Endodermal cell (in vitro differentiated cells): ENCODE measurements around the gene PLXNB2. TPM values are rescaled to one million over a fixed set of nuclear protein-coding genes. Genes with fewer than 3 reads are reported as not detected.

ENCODE experiments used
- DNase-seq: peaks from one replicate; pipeline ENCODE4 v3.0.0-alpha.2; 2017
- H3K27ac ChIP-seq: 2 replicates; pipeline ENCODE4 v1.5.1; 2013; ENCODE audit warnings: mild to moderate bottlenecking, low read depth, low read length, moderate library complexity
- H3K27me3 ChIP-seq: 2 replicates; pipeline ENCODE4 v1.6.1; 2013; ENCODE audit warnings: mild to moderate bottlenecking, low read length, moderate library complexity; ENCODE audit not compliant: insufficient read depth, control insufficient read depth, poor library complexity, severe bottlenecking
- H3K36me3 ChIP-seq: 2 replicates; pipeline ENCODE4 v1.7.0; 2013; ENCODE audit warnings: mild to moderate bottlenecking, low read length, moderate library complexity; ENCODE audit not compliant: control insufficient read depth, insufficient read depth
- H3K4me1 ChIP-seq: one replicate; pipeline ENCODE4 v1.7.0; 2013; ENCODE audit warnings: low read length; ENCODE audit not compliant: control insufficient read depth, insufficient read depth
- H3K4me3 ChIP-seq: 2 replicates; pipeline ENCODE4 v1.5.1; 2013; ENCODE audit warnings: mild to moderate bottlenecking, low read length, moderate library complexity
- H3K9ac ChIP-seq: 2 replicates; pipeline ENCODE4 v1.6.1; 2013; ENCODE audit warnings: mild to moderate bottlenecking, low read length, moderate library complexity; ENCODE audit not compliant: poor library complexity, severe bottlenecking; ENCODE audit errors: extremely low read depth
- H3K9me3 ChIP-seq: 2 replicates; pipeline ENCODE4 v1.6.1; 2013; ENCODE audit warnings: mild to moderate bottlenecking, low read length, moderate library complexity; ENCODE audit not compliant: control insufficient read depth
- H3K27ac Mint-ChIP-seq: 2 replicates; pipeline ENCODE4 v1.8.0; 2020; ENCODE audit warnings: mixed read lengths
- H3K27me3 Mint-ChIP-seq: 2 replicates; pipeline ENCODE4 v1.8.0; 2021; ENCODE audit warnings: mild to moderate bottlenecking, mixed read lengths; ENCODE audit not compliant: insufficient read depth
- H3K36me3 Mint-ChIP-seq: 2 replicates; pipeline ENCODE4 v1.8.0; 2020; ENCODE audit warnings: low read depth, mixed read lengths
- H3K4me1 Mint-ChIP-seq: 2 replicates; pipeline ENCODE4 v1.8.0; 2020; ENCODE audit warnings: mixed read lengths
- H3K4me3 Mint-ChIP-seq: 2 replicates; pipeline ENCODE4 v1.8.0; 2020; ENCODE audit warnings: mild to moderate bottlenecking, moderate library complexity, mixed read lengths
- H3K9me3 Mint-ChIP-seq: 2 replicates; pipeline ENCODE4 v1.8.0; 2020; ENCODE audit warnings: mild to moderate bottlenecking, mixed read lengths
- WGBS, 2 experiments: methylation state at CpG; one replicate each; pipeline versions ENCODE4 v1.1.5 to v1.1.7; 2013; ENCODE audit warnings: missing lambda C conversion rate in 2 of 2, mixed read lengths in 1 of 2; ENCODE audit not compliant: insufficient coverage in 1 of 2, insufficient read length in 1 of 2; 5-methylcytosine and 5-hydroxymethylcytosine counted together
- total RNA-seq, 2 donors: library from RNA; stranded (reverse); fragmentation: NEBNext Ultra II Directional in 1 of 2; extraction: Animal tissue kit (Norgen Biotek cat#: 25700) in 1 of 2; gene quantifications; 2 replicates in 1 of 2; 3 replicates in 1 of 2; pipeline ENCODE4 v1.2.1, GENCODE V29; 2021
- TF ChIP-seq, protein P1 (sequence below): fragments of 200-600 bp; sonication (generic); conservative IDR thresholded peaks from 2 replicates; pipeline ENCODE4 v1.5.0; 2021; ENCODE audit warnings: antibody characterized with exemption, mild to moderate bottlenecking

The PLXNB2 gene
- total RNA-seq, 2 donors from 2014 or later, result 94.7 to 97.7 TPM

DNA sequence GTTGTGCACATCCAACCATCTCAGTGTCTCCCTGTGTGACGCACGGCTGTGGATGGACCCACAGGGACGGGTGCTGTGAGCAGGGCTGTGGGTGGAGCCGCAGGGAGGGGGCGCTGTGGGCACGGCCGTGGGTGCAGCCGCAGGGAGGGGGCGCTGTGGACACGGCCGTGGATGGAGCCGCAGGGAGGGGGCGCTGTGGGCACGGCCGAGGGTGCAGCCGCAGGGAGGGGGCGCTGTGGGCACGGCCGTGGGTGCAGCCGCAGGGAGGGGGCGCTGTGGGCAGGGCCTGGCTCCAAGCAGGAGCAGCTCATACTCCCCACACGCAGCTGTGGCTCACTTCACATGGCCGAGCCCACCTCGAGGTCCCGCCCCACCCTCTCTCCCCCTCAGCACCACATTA, 31.3 kb downstream of the PLXNB2 start:
- no peaks in the 10 kb centered on the region for H3K4me1 Mint-ChIP-seq
- peaks cover 5% of the 10 kb centered on the region for H3K27me3 ChIP-seq
- H3K27ac ChIP-seq, result no peak overlapping the region
- H3K9me3 ChIP-seq, result peaks cover 4% of the 10 kb centered on the region
- peak; percentile 86 for DNase-seq
- H3K36me3 ChIP-seq, result peaks cover 15% of the 10 kb centered on the region
- H3K9ac ChIP-seq, result no peak overlapping the region
- peaks cover 2% of the 10 kb centered on the region for H3K4me1 ChIP-seq
- TF ChIP-seq, protein P1, sequence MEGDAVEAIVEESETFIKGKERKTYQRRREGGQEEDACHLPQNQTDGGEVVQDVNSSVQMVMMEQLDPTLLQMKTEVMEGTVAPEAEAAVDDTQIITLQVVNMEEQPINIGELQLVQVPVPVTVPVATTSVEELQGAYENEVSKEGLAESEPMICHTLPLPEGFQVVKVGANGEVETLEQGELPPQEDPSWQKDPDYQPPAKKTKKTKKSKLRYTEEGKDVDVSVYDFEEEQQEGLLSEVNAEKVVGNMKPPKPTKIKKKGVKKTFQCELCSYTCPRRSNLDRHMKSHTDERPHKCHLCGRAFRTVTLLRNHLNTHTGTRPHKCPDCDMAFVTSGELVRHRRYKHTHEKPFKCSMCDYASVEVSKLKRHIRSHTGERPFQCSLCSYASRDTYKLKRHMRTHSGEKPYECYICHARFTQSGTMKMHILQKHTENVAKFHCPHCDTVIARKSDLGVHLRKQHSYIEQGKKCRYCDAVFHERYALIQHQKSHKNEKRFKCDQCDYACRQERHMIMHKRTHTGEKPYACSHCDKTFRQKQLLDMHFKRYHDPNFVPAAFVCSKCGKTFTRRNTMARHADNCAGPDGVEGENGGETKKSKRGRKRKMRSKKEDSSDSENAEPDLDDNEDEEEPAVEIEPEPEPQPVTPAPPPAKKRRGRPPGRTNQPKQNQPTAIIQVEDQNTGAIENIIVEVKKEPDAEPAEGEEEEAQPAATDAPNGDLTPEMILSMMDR, result peak; percentile 70
- WGBS, 2 experiments, result 83 to 88% methylated on average over 19 to 24 of the region's 25 CpGs
- no peak overlapping the region for H3K4me3 ChIP-seq
- H3K9me3 Mint-ChIP-seq, result peaks cover 7% of the 10 kb centered on the region
- H3K27ac Mint-ChIP-seq, result no peak overlapping the region
- no peak overlapping the region for H3K4me3 Mint-ChIP-seq
- peaks cover 39% of the 10 kb centered on the region for H3K36me3 Mint-ChIP-seq
- H3K27me3 Mint-ChIP-seq, result peaks cover 13% of the 10 kb centered on the region

DNA sequence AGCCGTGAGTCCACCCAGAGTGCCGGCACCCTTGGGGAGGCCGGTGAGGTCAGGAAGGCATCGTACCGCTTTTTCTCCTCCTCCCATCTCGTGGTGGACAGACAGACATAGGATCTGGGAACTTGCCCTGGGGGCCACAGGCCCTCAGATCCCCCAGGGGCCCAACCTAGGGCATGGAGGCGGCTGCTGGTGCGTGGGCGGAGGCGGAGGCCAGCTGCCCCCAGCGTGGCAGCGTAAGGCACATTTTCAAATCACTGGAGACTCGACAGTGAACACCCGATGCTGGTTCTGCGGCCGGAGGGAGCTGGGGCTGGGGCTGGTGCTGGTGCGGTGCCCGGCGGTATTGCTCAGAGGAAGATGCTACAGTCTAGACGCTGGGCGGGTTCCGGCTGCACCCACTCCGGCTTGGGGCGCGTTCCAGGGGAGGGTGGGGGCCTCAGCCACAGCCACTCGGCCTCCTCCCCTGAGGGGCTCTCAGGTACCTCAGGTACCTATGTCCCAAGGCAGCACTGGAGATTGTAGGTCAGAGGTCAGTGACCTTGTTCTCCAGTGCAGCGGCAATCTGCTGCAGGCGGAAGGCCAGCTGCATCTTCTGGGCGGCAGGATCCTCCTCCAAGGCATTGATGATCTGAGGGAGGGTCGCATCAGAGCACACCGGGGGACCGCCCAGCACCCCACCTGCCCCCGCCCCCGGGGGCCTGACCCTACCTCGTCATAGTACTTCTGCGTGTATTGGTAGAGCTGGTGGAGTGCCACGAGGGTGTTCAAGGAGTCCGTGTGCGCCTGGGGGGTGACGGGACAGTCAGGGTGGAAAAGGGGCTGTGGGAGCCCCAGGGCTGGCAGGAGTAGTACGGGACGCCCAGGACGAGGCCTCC, 32.0 kb downstream of the PLXNB2 start:
- no peak overlapping the region for H3K4me3 Mint-ChIP-seq
- peaks cover 33% of the 10 kb centered on the region for H3K36me3 Mint-ChIP-seq
- H3K4me1 ChIP-seq, result peaks cover 5% of the 10 kb centered on the region
- H3K27me3 Mint-ChIP-seq, result peaks cover 19% of the 10 kb centered on the region
- peaks cover 7% of the 10 kb centered on the region for H3K9me3 Mint-ChIP-seq
- H3K9me3 ChIP-seq, result peaks cover 4% of the 10 kb centered on the region
- 95 to 96% methylated on average over 30 to 43 of the region's 43 CpGs for WGBS, 2 experiments
- no peak overlapping the region for H3K27ac Mint-ChIP-seq
- peaks cover 15% of the 10 kb centered on the region for H3K36me3 ChIP-seq
- no peak overlapping the region for H3K9ac ChIP-seq
- TF ChIP-seq, protein P1, result no peak
- no peaks in the 10 kb centered on the region for H3K4me1 Mint-ChIP-seq
- peaks cover 13% of the 10 kb centered on the region for H3K27me3 ChIP-seq
- DNase-seq, result no peak
- H3K27ac ChIP-seq, result no peak overlapping the region
- no peak overlapping the region for H3K4me3 ChIP-seq

DNA sequence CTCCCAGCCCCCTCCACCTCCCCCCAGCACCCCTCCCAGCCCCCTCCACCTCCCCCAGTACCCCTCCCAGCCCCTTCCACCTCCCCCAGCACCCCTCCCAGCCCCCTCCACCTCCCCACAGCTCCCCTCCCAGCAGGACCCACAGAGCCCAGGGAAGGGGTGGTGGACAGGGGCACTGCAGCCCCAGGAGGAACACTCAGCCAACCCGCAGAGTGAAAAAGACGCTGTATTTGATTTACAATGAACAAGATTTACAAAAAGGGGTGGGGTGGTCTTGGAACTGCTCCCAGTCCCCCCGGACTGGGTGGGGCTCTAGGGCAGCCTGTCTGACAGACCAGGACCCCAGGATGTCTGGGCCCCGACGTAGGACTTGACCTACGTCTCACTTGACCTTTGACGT, 32.7 kb downstream of the PLXNB2 start:
- TF ChIP-seq, protein P1, result no peak
- no peak overlapping the region for H3K9ac ChIP-seq
- H3K27ac ChIP-seq, result no peak overlapping the region
- WGBS, 2 experiments, result 87 to 91% methylated on average over 3 to 7 of the region's 7 CpGs
- no peak overlapping the region for H3K4me3 Mint-ChIP-seq
- H3K4me3 ChIP-seq, result no peak overlapping the region
- H3K4me1 ChIP-seq, result peaks cover 5% of the 10 kb centered on the region
- no peak for DNase-seq
- peaks cover 4% of the 10 kb centered on the region for H3K9me3 ChIP-seq
- no peak overlapping the region for H3K27ac Mint-ChIP-seq
- peaks cover 33% of the 10 kb centered on the region for H3K36me3 Mint-ChIP-seq
- peaks cover 20% of the 10 kb centered on the region for H3K27me3 Mint-ChIP-seq
- H3K4me1 Mint-ChIP-seq, result no peaks in the 10 kb centered on the region
- peaks cover 13% of the 10 kb centered on the region for H3K36me3 ChIP-seq
- H3K27me3 ChIP-seq, result peaks cover 16% of the 10 kb centered on the region
- H3K9me3 Mint-ChIP-seq, result peaks cover 7% of the 10 kb centered on the region
